Esophagus squamous epithelium (tissue), 4 donors: ENCODE results near the gene CARHSP1.

Experiments used
- POLR2A ChIP-seq, 4 donors: fragments of 450-650 bp; IDR thresholded peaks; one replicate each; pipeline ENCODE4 v1.6.1; 2017; ENCODE audit warnings: antibody characterized with exemption in 4 of 4, mild to moderate bottlenecking in 4 of 4, moderate library complexity in 3 of 4
- TF ChIP-seq, protein P1 (sequence below), 6 experiments: fragments of 450-650 bp in 4 of 6; fragments of 200-600 bp in 2 of 6; sonication (generic) in 2 of 6; IDR thresholded peaks; one replicate each; pipeline ENCODE4 v1.5.1; 2016 to 2019; ENCODE audit warnings: antibody characterized with exemption in 6 of 6, mild to moderate bottlenecking in 4 of 6, moderate library complexity in 4 of 6

DNA sequence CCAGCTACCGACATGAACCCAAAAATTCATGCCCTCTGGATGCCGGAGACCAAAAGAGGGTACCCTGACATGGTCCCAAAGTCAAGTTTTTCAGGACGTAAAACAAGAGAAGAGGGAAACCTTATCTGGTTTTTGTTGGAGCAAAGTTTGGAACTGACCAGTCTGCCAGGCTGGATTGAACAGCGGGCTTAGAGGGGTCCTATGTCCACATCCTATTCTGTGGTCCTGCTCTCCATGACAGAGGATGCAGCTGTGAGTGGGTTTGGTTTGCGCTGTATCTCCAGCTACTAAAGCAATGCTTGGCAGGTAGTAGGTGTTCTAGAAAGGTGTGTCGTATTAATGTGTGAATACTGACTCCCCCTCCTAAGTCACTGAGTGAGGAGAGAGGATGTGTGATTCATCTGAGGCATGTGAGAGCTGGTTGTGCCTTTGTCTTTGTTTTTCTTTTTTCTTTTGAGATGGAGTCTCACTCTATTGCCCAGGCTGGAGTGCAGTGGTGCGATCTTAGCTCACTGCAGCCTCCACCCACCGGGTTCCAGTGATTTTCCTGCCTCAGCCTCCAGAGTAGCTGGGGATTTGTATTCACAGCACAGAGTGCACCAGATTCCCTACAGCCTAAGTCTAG is 40.2 kb downstream of the CARHSP1 start:
- TF ChIP-seq, protein P1, sequence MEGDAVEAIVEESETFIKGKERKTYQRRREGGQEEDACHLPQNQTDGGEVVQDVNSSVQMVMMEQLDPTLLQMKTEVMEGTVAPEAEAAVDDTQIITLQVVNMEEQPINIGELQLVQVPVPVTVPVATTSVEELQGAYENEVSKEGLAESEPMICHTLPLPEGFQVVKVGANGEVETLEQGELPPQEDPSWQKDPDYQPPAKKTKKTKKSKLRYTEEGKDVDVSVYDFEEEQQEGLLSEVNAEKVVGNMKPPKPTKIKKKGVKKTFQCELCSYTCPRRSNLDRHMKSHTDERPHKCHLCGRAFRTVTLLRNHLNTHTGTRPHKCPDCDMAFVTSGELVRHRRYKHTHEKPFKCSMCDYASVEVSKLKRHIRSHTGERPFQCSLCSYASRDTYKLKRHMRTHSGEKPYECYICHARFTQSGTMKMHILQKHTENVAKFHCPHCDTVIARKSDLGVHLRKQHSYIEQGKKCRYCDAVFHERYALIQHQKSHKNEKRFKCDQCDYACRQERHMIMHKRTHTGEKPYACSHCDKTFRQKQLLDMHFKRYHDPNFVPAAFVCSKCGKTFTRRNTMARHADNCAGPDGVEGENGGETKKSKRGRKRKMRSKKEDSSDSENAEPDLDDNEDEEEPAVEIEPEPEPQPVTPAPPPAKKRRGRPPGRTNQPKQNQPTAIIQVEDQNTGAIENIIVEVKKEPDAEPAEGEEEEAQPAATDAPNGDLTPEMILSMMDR (IDR thresholded peaks at IDR 0.05): no peak
- no peak for TF ChIP-seq POLR2A (IDR thresholded peaks at IDR 0.05)
